SK-MEL-5 (cell line): ENCODE data around the gene UBP1. TPM values are rescaled to one million over a fixed set of nuclear protein-coding genes. Genes with fewer than 3 reads are reported as not detected.
"Not testable (repeated sequence)": the region's sequence is repeated elsewhere in the genome, so short reads cannot be mapped to it uniquely, and the experiment has no call there.

Experiments
- DNase-seq: peaks from one replicate; pipeline ENCODE4 v3.0.0-alpha.2; 2016; ENCODE audit warnings: low read depth, low spot score
- in situ Hi-C: cut with HindIII; loops from 2 replicates; pipeline ENCODE4 v1.10.0; 2016; ENCODE audit warnings: low sequenced_read_pairs, high pct_unique_total_duplicates, low pct_unique_long_range_greater_than_20kb
- total RNA-seq: library from RNA; depleted of rRNA; stranded (reverse); fragments of >200 nt; shearing (Covaris generic); gene quantifications from 2 replicates; pipeline ENCODE4 v1.2.3, GENCODE V29; 2014

UBP1 gene
- total RNA-seq, 1 experiment from 2014 or later: 29.1 TPM

DNA sequence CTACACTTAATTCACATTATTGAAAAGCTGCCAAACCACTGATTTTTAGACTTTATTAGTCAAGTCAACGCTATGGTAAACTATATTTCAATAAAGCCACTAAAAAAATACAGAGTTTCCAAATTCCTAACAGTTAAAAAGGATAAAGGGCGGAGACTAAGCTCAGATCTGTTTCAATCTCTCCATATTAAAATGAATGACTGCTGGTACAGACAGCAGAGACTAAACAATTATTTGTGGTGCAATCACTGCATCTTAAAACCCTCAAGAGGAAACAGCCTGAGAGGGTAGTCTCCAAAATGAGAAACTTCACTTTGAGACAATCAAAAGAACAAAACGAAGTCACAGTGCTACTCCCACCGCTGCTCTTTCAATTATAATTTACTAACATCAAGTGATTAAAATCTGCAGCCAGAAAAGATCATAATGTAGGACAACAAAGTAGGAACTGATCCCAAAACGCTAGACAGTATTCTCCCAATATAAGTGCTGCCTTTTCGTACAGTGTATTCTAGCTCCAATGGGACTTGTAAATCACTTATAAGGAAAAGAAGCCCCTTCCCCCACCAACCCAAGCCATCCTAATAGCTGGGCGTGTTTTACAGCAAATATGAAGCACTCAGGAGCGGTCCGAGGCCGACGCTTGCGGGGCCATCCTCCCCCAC, 1.2 kb downstream of the UBP1 start:
- in situ Hi-C loops: no loop called here
- DNase-seq: peak; percentile 25

GRCh38 chr3:33438284-33438668, 1.9 kb downstream of the UBP1 start:
- peak; percentile 29 for DNase-seq

DNA sequence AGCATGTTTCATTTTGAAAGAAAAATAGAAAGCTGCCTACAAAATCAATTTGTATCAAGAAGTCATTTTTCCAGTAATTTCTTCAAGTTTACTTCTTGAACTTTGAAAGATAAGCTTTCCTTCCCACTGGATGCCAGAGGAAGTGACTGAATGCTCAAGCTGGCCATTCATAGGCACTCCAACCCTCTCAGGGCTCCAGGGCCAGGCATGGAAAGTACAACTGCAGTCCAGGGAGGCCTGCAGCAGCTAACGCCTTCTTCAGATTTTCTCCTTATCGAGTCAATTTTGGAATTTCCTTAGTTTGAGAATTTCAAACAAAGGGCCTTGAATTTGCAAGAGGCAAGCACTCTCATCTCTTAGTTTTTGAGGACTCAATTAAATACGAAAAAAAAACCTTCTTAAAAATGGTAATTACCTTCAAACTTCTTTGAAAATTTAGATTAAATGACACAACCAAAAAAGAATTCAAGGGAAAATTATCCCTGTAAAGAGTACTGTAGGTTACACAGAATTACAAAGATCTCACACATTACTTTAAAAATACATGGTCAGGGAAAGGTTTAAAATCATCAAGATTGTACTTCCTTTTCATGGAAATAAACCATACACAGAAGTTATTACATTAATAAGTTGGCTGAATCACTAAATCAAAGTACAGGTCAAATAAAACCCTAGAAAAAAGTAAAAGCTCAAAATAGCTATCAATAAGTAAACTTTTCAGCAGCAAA, 2.5 kb downstream of the UBP1 start:
- in situ Hi-C loops: no loop called here
- peak; percentile 64 for DNase-seq

More at GRCh38 chr3:33438284-33438668, 1.9 kb downstream of the UBP1 start:
- in situ Hi-C loops: no loop called here

DNA sequence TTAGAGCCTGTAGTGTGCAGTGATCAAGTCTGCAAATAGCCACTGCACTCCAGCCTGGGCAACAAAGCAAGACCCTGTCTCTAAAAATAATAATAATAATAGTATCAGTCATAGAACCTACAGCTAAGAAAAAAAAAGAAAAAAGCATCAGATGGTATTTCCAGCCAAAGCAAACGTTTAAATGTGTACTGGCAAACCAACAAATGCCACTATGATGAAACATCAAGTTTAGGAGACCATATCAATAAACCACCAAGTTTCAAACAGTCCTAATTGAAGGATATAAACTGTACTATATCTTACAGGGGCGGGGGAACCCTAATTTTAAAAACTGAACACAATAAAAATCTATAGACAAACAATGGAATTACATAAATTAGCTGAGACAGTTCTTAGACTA, 6.4 kb downstream of the UBP1 start:
- in situ Hi-C loops: no loop called here

DNA sequence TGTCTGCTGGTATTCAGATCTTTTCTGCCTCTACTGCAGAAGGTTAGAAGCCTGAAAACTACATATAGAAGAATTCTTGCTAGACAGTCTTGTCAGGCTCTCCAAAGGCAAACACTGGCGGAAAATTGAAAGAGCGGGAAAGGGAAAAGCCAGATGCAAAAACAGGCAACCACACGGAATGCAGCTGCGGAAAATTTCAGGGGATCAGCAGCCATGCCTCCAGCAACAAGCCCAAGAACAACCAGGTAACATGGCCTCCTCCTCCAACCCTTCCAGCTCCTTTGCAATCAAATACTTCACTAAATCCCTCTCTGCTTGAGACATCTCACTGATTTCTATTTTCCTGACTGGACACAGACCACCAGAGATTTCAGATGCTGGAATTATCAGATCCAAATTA, 9.6 kb downstream of the UBP1 start:
- no peak for DNase-seq
- in situ Hi-C loops: no loop called here

More for the DNA sequence above, 6.4 kb downstream of the UBP1 start:
- DNase-seq: no peak

DNA sequence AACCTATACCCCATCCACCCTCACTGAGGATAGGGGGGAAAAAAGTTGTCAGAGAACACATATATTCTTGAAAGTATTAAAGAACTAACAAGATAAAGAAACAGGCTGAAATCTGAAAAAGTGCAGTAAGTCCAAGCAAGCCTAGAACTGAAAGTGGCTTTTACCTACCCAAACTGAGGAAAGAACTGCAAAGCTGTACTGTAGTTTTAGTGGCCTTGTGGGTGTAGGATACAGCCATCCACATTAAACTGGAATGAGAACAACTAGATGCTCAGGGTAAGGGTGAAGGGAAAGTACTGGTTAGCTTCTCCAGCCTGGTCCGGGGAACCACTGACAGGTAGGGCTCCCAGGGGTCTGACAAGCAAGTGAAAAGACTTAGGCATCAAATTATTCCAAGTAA, 10.1 kb downstream of the UBP1 start:
- in situ Hi-C loops: no loop called here

GRCh38 chr3:33429306-33429705, 10.9 kb downstream of the UBP1 start:
- DNase-seq, in situ Hi-C loops: not testable (repeated sequence)

More for the DNA sequence above, 10.1 kb downstream of the UBP1 start:
- DNase-seq: no peak

DNA sequence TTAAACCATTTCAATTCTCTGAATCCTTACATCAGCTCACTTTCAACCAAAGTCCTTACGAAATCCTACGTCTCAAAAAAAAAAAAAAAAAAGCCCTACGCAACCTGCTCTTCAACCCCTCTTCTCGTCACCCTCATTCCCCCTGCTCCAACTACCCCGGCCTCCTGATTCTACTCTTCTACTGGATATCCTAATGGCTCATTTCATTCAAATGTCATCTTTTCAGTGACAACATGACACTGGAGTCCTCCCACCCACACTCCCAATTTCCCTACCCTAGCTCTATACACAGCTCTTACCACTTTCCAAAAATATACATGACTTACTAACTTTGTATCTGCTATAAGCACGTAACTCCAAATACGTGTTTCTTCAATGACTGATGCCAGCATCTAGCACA, 11.5 kb downstream of the UBP1 start:
- no peak for DNase-seq
- in situ Hi-C loops: no loop called here

DNA sequence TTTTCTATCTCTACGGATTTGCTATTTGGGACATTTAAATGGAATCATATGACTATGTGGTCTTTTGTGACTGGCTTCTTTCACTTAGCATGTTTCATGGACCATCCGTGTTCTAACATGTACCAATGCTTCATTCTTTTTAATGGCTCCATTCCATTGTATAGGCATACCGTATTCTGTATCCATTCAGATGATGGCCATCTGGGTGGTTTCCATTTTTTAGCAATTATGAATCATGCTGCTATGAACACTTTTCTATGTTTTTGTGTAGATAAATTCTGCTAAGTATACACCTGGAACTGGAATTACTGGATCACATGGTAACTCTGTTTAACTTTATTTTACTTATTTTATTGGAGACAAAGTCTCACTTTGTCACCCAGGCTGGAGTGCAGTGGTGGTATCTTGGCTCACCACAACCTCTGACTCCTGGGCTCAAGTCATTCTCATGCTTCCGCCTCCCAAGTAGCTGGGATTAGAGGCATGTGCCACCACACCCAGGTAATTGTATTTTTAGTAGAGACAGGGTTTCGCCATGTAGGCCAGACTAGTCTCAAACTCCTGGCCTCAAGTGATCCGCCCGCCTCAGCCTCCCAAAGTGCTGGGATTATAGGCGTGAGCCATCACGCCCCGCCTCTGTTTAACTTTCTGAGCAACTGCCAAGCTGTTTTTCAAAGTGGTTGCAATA, 13.4 kb downstream of the UBP1 start:
- in situ Hi-C loops: no loop called here
- DNase-seq: no peak

DNA sequence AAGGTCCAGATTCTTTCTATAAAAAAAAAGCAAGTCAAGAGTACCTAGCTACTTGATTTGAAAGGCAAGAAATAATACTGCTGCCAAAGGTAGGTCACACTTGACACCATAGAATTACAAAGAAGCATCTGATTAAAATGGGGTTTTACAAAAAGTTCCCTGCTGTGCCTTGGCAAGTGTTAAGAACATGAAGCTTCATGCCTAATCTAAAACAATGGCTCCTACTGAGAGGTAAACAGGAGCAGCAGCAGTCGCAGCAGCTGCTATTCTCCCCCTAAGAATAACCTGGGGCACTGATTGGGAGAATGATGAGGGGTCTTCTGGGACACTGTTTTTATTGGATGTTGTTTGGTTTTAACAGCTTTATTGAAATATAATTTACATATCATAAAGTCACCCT, 14.1 kb downstream of the UBP1 start:
- no peak for DNase-seq

DNA sequence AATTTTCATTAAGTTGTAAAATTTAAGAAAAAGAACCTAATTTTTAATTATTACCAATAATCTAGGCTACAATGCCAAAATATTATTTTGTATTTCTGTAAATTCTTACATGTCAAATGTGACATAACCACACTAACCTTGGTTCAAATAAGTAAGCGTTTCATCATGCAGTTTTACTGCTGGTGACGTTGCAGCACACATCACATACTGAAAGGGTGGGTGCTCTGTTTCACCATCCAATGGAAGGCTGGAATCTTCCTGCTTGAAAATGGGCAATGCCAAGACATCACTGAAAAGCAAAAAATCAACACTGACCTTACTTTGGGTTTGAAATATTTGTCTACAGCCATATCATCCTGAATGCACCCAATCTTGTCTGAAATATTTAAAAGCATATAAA, 14.8 kb downstream of the UBP1 start:
- in situ Hi-C loops: no loop called here
- DNase-seq: no peak

More for the DNA sequence above, 14.1 kb downstream of the UBP1 start:
- in situ Hi-C loops: no loop called here

DNA sequence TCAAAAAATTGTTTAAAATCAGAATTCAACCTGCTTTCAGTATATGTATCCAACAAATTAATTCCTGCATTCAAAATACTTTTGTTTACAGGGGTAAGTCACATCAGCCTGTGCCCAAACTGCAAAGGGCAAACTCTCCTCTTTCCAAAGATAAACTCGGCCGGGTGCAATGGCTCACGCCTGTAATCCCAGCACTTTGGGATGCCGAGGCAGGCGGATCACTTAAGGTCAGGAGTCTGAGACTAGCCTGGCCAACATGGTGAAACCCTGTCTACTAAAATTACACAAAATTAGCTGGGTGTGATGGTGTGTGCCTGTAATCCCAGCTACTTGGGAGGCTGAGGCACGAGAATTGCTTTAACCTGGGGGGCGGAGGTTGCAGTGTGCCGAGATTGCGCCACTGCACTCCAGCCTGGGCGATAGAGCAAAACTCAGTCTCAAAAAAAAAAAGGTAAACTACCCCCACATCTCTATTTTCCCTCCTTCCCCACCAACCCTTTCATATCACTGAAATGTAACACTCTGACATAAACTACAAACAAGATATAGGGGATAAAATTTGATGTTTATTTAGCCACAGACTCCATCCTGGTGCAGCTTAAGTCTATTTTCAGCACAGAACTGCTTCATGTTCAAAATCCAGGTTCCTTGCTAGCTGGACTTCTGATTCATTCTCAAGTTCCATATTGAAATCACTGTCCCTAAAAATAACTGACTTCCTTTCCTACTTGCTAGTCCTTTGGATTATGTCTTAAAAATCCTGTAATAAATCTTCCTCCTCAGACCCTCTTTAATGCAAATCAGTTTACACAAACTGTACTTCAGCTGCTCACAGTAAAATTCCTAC, 15.4 kb downstream of the UBP1 start:
- in situ Hi-C loops: no loop called here
- DNase-seq: no peak

DNA sequence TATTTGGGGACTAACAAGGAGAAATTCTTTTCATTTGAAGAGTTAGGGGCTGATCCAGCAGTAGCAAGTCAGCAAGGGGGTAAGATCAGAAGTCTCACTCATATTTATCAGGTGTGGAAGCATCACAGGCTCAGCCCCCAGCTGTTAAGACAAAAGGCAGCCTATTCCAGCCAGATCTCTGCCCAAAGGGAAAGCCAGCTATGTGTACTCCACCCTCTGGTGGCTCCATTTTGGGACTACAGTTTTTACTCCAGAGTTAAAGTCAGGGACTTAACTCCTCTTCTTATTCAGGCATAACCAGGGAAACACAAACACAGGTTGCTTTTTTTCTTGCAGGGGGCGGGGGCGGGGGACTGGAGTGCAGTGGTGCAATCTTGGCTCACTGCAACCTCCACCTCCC, 19.2 kb downstream of the UBP1 start:
- peak; percentile 11 for DNase-seq
- in situ Hi-C loops: no loop called here

DNA sequence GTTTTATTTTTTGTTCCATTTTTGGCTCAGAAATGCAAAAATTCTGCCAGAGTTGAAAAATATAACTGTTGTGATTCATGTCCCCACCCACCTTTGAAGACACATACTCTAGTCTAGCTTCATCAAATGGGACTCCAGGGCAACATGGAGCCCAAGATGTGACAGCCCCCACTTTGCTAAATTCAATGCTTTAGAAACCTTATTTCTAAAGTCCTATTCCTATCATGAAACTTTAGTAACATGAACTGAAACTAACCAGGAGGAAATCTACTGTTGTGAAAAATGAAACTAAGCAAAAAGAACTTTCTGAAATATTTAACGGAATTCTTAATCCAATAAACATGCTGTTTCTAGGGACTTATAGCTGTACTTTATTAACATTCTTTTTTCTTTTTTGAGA, 20.3 kb downstream of the UBP1 start:
- no peak for DNase-seq
- in situ Hi-C loops: no loop called here

GRCh38 chr3:33417066-33417673, 23.0 kb downstream of the UBP1 start:
- in situ Hi-C loops: no loop called here
- DNase-seq: no peak

GRCh38 chr3:33410816-33411215, 29.4 kb downstream of the UBP1 start:
- in situ Hi-C loops, DNase-seq: not testable (repeated sequence)

DNA sequence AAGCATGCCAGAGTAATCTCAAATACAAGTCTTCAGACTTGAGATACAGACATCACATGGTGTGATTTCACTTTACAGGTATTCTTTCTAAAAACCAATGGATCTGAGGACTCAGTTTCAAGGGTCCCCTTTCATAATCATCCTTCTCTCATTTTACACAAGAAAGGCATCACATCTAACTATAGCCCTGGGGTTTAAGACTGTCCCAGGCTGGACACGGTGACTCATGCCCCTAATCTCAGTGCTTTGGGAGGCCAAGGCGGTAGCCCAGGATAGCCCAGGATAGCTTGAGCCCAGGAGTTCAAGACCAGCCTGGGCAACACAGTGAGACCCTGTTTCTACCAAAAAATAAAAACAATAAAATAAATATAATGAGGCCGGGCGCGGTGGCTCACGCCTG, 36.4 kb downstream of the UBP1 start:
- no peak for DNase-seq
- in situ Hi-C loops: no loop called here
